Stimulated activated CD4-positive, alpha-beta T cell treated with anti-CD3 and anti-CD28 coated beads, Interleukin-15, amount 100 ng/mL, for 1 hour (primary cell): Measurements from ENCODE around the gene ENTPD8.

Experiments used
- DNase-seq, 2 donors: peaks; one replicate each; pipeline ENCODE4 v3.0.0-alpha.2; 2020; ENCODE audit warnings: low read depth in 1 of 2, low spot score in 1 of 2

The ENTPD8 gene

GRCh38 chr9:137441289-137441934, at the start of gene ENTPD8:
ENTPD8 (minus strand) TSS chr9:137441357; CDS start chr9:137438285, 3,072 bp downstream.
- DNase-seq: no peak

GRCh38 chr9:137490532-137491186, 49.5 kb upstream of the ENTPD8 start:
- DNase-seq: no peak

- no peak for DNase-seq
Measured at GRCh38 chr9:137488906-137489305, 47.7 kb upstream of the ENTPD8 start.

GRCh38 chr9:137488327-137488653, 47.1 kb upstream of the ENTPD8 start:
- no peak for DNase-seq

GRCh38 chr9:137487454-137488326, 46.5 kb upstream of the ENTPD8 start:
- DNase-seq: no peak

- no peak for DNase-seq
Measured at GRCh38 chr9:137486545-137487453, 45.6 kb upstream of the ENTPD8 start.

GRCh38 chr9:137486141-137486490, 45.0 kb upstream of the ENTPD8 start:
- no peak for DNase-seq

- DNase-seq: no peak
Measured at GRCh38 chr9:137485343-137486140, 44.4 kb upstream of the ENTPD8 start.

GRCh38 chr9:137484551-137485315, 43.6 kb upstream of the ENTPD8 start:
- no peak for DNase-seq

GRCh38 chr9:137482094-137482781, 41.1 kb upstream of the ENTPD8 start:
- DNase-seq: no peak

- DNase-seq: no peak
Measured at GRCh38 chr9:137480686-137481683, 39.8 kb upstream of the ENTPD8 start.

- DNase-seq: no peak
Measured at GRCh38 chr9:137479892-137480685, 38.9 kb upstream of the ENTPD8 start.

- no peak for DNase-seq
Measured at GRCh38 chr9:137478962-137479861, 38.1 kb upstream of the ENTPD8 start.

GRCh38 chr9:137478613-137478961, 37.4 kb upstream of the ENTPD8 start:
- no peak for DNase-seq

- no peak for DNase-seq
Measured at GRCh38 chr9:137477778-137478612, 36.8 kb upstream of the ENTPD8 start.
